Heart right ventricle (tissue), 16 donors: ENCODE results near the gene CIDEA. TPM values are rescaled to one million over a fixed set of nuclear protein-coding genes. Genes with fewer than 3 reads are reported as not detected.
"Not testable (repeated sequence)": the region's sequence is repeated elsewhere in the genome, so short reads cannot be mapped to it uniquely, and the experiment has no call there.

Source experiments
- ATAC-seq, 8 donors: fragments of 200-7000 bp; cut with Tn5 transposase; one replicate each; pipeline ENCODE4 v1.9.1; 2020; ENCODE audit warnings: mild to moderate bottlenecking in 8 of 8, moderate library complexity in 8 of 8, moderate number of reproducible peaks in 1 of 8
- DNase-seq, 2 donors: peaks; one replicate each; pipeline ENCODE4 v3.0.0-alpha.2; 2020
- H3K27ac ChIP-seq, 10 donors: fragments of 200-600 bp; sonication (generic) in 2 of 10; one replicate each; pipeline versions ENCODE4 v1.5.0 to v1.8.0; 2020 to 2022; ENCODE audit warnings: mild to moderate bottlenecking in 3 of 10
- H3K27me3 ChIP-seq, 7 donors: fragments of 200-600 bp; one replicate each; pipeline ENCODE4 v1.8.0; 2021 to 2022; ENCODE audit warnings: mild to moderate bottlenecking in 2 of 7
- H3K36me3 ChIP-seq, 9 donors: fragments of 200-600 bp; sonication (generic) in 1 of 9; one replicate each; pipeline versions ENCODE4 v1.5.0 to v1.8.0; 2020 to 2022; ENCODE audit warnings: mild to moderate bottlenecking in 2 of 9
- H3K4me1 ChIP-seq, 9 donors: fragments of 200-600 bp; sonication (generic) in 1 of 9; one replicate each; pipeline versions ENCODE4 v1.5.0 to v1.8.0; 2020 to 2022; ENCODE audit warnings: mild to moderate bottlenecking in 4 of 9
- H3K4me3 ChIP-seq, 10 donors: fragments of 200-600 bp; sonication (generic) in 2 of 10; one replicate each; pipeline versions ENCODE4 v1.5.0 to v1.8.0; 2020 to 2022; ENCODE audit warnings: mild to moderate bottlenecking in 7 of 10, moderate library complexity in 2 of 10
- H3K9me3 ChIP-seq, 11 donors: fragments of 200-600 bp in 10 of 11; sonication (generic) in 2 of 11; one replicate each; pipeline versions ENCODE4 v1.5.0 to v1.8.0; 2013 to 2022; ENCODE audit warnings: mild to moderate bottlenecking in 2 of 11, control low read depth in 1 of 11, moderate library complexity in 1 of 11
- CTCF ChIP-seq, 9 donors: fragments of 200-600 bp; sonication (generic) in 2 of 9; IDR thresholded peaks; one replicate each; pipeline versions ENCODE4 v1.5.0 to v1.8.0; 2021 to 2022; ENCODE audit warnings: antibody characterized with exemption in 9 of 9, mild to moderate bottlenecking in 5 of 9, moderate library complexity in 1 of 9
- WGBS, 2 donors: extraction: QIAGEN DNeasy Blood & Tissue Kit; methylation state at CpG; one replicate each; pipeline ENCODE4 v1.1.7; 2013; ENCODE audit warnings: inconsistent platforms in 1 of 2; 5-methylcytosine and 5-hydroxymethylcytosine counted together
- intact Hi-C, 10 donors: fragments of 100-400 bp; cut with DNase I; formaldehyde crosslinking; loops; one replicate each; pipeline versions ENCODE4 v1.11.1 to v1.14.2; 2022
- polyA plus RNA-seq, 2 donors: library from polyadenylated mRNA; stranded (reverse); fragments of 200-250 nt; gene quantifications; one replicate each; pipeline ENCODE4 v1.2.3, GENCODE V29; 2013
- total RNA-seq, 10 donors: library from RNA; stranded (reverse); fragmentation: NEBNext Ultra II Directional in 3 of 10; extraction: Animal tissue kit (Norgen Biotek cat#: 25700) in 3 of 10; gene quantifications; one replicate each; pipeline versions ENCODE4 v1.2.1 to v1.2.4, GENCODE V29; 2021 to 2023
- donor health status: Arrhythmogenic right ventricular cardiomyopathy.
- donor health status: ischemic (EF 13 %, LVEDD 7.1; RV severe dilation, severe dysfunction).
- donor health status: healthy with polysubstance abuse.
- donor health status: DM: no; HTN: yes; CAD: no.
- donor health status: DM: no; HTN: no; CAD: no.
- donor health status: ischemic (EF 25% LVEDD 6.9; RV normal size, moderate dysfunction).
- donor health status: ischemic (EF 25% LVEDD 5.7; RV mildly dilated, moderate dysfunction).
- donor health status: healthy.
- donor health status: DM: yes; HTN: yes; CAD: no.
- donor health status: Ischemic cardiomyopathy.
- donor health status: ischemic (EF 35%, LVEDD 5.7; RV mildly dilated, moderate dysfunction).
- donor health status: nonischemic (EF 11% LVEDD 7.7; RV severe dilation, severe dysfunction).
- donor health status: DM: yes; HTN: yes; CAD: no.
- donor health status: PGD.
- donor health status: ischemic (EF 29% LVEDD 5.4; RV normal size, mild dysfunction).
- donor health status: nonischemic (EF 23%, LVEDD 6.1; RV moderate dilation, normal function).

Gene CIDEA
- total and polyA plus RNA-seq, 12 donors = 0.37 to 6.8 (median 1.4) TPM; not detected in 2

DNA sequence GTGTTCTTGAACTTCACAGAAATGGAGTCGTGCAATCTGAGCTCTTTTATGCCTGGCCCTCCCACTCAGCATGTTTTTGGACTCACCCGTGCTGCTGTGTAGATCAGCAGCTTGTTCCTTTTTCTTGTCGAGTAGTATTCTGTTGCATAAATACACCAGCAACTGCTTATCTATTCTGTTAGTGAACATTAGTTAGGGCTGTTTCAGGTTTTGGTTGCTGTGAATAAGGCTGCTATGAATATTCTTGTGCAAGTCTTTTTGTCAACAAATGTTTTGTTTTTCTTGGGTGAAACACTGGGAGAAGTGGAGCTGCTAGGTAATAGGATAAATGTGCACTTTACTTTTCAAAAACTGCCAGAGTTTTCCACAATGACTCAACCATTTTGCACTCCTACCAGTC is 15.3 kb upstream of the CIDEA start:
- Histone ChIP-seq H3K27ac (no peak overlapping the region), H3K9me3 (no peaks in the 10 kb centered on the region), H3K4me3 (no peak overlapping the region), H3K36me3 (no peaks in the 10 kb centered on the region), H3K4me1 (peaks cover 0 to 7% (median 0%) of the 10 kb centered on the region in 9 donors), H3K27me3 (peaks cover 0 to 31% (median 11%) of the 10 kb centered on the region in 7 donors)
- 50 to 60% methylated on average over 3 of the region's 3 CpGs for WGBS, 2 donors
- TF ChIP-seq CTCF (IDR thresholded peaks at IDR 0.05) = no peak
- DNase-seq (no peak), ATAC-seq (no peak)
- intact Hi-C loops = loop anchor here in 9 of 10 donors (5.0 to 10.0 kb wide), 5 partner anchors 144 to 1634 kb away; partner anchors contain the start of gene ANKRD62 (in 8 of the 9)

- Histone ChIP-seq H3K27me3 (peaks cover 0 to 28% (median 11%) of the 10 kb centered on the region in 7 donors), H3K4me3 (no peak overlapping the region), H3K4me1 (peaks cover 0 to 7% (median 0%) of the 10 kb centered on the region in 9 donors), H3K9me3 (no peaks in the 10 kb centered on the region), H3K36me3 (no peaks in the 10 kb centered on the region), H3K27ac (no peak overlapping the region)
- intact Hi-C loops = loop anchor here in 9 of 10 donors (5.0 to 10.0 kb wide), 5 partner anchors 145 to 1635 kb away; partner anchors contain the start of gene ANKRD62 (in 8 of the 9)
- no peak for TF ChIP-seq CTCF (IDR thresholded peaks at IDR 0.05)
- 86 to 93% methylated on average over 6 of the region's 6 CpGs for WGBS, 2 donors
- ATAC-seq (no peak), DNase-seq (no peak)
Measured at GRCh38 chr18:12239431-12239830, 14.7 kb upstream of the CIDEA start.

DNA sequence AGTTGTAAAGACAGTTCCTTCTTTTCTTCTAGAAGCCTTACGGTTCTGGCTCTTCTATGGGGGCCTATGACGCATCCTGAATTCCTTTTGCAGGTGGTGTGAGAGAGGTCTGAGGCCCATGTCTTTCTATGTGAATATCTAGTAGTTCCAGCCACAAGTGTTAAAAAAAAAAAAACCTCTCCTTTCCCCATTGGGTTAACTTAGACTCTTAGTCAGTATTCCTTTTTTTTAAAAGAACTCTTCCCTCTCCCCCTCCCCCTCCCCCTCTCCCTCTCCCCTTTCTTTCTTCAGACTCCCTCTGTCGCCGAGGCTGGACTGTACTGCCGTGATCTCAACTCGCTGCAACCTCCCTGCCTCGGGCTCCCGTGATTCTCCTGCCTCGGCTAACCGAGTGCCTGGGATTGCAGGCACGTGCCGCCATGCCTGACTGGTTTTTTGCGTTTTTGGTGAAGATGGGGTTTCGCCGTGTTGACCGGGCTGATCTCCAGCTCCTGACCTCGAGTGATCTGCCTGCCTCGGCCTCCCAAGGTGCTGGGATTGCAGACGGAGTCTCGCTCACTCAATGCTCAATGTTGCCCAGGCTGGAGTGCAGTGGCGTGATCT is 11.4 kb upstream of the CIDEA start:
- H3K9me3 ChIP-seq = no peaks in the 10 kb centered on the region
- no peak overlapping the region for H3K4me3 ChIP-seq
- H3K27ac ChIP-seq = no peak overlapping the region
- intact Hi-C loops = no loop called here
- peaks cover 0 to 34% (median 19%) of the 10 kb centered on the region in 7 donors for H3K27me3 ChIP-seq
- no peaks in the 10 kb centered on the region for H3K36me3 ChIP-seq
- no peaks in the 10 kb centered on the region for H3K4me1 ChIP-seq
- WGBS, 2 donors = 90 to 94% methylated on average over 21 of the region's 21 CpGs
- no peak for ATAC-seq
- no peak for TF ChIP-seq CTCF (IDR thresholded peaks at IDR 0.05)
- DNase-seq = no peak

DNA sequence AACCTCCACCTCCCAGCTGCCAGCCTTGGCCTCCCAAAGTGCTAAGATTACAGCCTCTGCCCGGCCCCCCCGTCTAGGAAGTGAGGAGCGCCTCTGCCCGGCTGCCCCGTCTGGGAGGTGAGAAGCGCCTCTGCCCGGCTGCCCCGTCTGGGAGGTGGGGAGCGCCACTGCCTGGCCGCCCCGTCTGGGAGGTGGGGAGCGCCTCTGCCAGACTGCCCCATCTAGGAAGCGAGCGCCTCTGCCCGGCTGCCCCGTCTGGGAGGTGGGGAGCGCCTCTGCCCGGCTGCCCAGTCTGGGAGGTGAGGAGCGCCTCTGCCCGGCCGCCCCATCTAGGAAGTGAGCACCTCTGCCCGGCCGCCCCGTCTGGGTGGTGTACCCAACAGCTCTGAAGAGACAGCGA is 10.9 kb upstream of the CIDEA start:
- H3K4me3 ChIP-seq, H3K36me3 ChIP-seq, DNase-seq, intact Hi-C loops, ATAC-seq, H3K27ac ChIP-seq, H3K9me3 ChIP-seq, H3K4me1 ChIP-seq: not testable (repeated sequence)
- peaks cover 0 to 39% (median 23%) of the 10 kb centered on the region in 7 donors for H3K27me3 ChIP-seq
- WGBS, 2 donors = 92 to 95% methylated on average over 25 of the region's 25 CpGs

- Histone ChIP-seq H3K9me3 (no peaks in the 10 kb centered on the region), H3K27ac (no peak overlapping the region), H3K4me3 (no peak overlapping the region), H3K27me3 (peaks cover 0 to 46% (median 31%) of the 10 kb centered on the region in 7 donors), H3K36me3 (no peaks in the 10 kb centered on the region), H3K4me1 (no peaks in the 10 kb centered on the region)
- ATAC-seq (no peak), DNase-seq (no peak)
- WGBS, 2 donors = 93 to 97% methylated on average over 13 of the region's 13 CpGs
- TF ChIP-seq CTCF (IDR thresholded peaks at IDR 0.05) = no peak
- intact Hi-C loops = no loop called here
Measured at GRCh38 chr18:12245793-12246135, 8.4 kb upstream of the CIDEA start.
